DMS153 treated with DMSO at 0.1 percent for 48 hours (cell line): ENCODE results near the gene PPM1M.

Experiments
- DNase-seq: peaks from one replicate; lab custom pipeline; 2025; ENCODE audit not compliant: unreplicated experiment; lab: John Stamatoyannopoulos, UW

The PPM1M gene

GRCh38 chr3:52215351-52215750 lies 30.2 kb upstream of the PPM1M start:
- DNase-seq, result no peak

GRCh38 chr3:52216585-52217408 lies 28.8 kb upstream of the PPM1M start:
- no peak for DNase-seq

DNA sequence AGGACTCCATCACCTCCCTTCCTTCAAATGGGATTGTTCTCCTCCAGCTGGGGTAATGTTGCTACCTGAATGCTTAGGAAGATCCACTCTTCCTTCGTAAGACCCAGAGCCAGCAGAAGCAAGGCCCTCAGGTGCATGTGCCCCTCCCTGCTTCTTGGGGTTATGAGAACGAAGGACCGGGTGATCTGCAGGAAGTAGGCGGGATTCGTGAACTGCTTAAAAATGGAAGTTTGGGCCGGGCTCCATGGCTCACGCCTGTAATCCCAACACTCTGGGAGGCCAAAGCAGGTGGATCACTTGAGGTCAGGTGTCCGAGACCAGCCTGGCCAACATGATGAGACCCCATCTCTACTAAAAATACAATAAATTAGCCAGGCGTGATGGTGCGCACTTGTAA lies 28.2 kb upstream of the PPM1M start:
- no peak for DNase-seq

- no peak for DNase-seq
Measured at GRCh38 chr3:52218026-52218425, 27.5 kb upstream of the PPM1M start.

DNA sequence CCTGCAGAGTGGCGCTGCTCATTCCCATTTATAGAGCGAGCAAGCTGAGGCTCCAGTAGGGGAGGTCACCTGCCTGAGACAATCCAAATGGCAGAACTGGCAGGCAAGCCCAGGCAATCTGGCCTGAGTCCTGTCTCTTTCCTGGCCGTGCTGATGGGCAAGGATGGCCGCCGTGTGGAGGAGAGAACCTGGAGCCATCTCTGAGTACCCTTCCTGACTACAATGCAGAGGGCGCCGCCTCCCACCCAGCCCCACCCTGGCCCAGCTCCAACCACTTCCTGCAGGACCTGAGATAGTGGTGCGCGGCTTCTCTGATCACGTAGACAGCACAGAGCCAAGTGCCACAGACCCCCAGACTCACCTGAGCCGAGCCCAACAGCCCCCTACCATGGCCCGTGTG lies 27.1 kb upstream of the PPM1M start:
- DNase-seq, result no peak

- no peak for DNase-seq
Measured at GRCh38 chr3:52218937-52219650, 26.5 kb upstream of the PPM1M start.

DNA sequence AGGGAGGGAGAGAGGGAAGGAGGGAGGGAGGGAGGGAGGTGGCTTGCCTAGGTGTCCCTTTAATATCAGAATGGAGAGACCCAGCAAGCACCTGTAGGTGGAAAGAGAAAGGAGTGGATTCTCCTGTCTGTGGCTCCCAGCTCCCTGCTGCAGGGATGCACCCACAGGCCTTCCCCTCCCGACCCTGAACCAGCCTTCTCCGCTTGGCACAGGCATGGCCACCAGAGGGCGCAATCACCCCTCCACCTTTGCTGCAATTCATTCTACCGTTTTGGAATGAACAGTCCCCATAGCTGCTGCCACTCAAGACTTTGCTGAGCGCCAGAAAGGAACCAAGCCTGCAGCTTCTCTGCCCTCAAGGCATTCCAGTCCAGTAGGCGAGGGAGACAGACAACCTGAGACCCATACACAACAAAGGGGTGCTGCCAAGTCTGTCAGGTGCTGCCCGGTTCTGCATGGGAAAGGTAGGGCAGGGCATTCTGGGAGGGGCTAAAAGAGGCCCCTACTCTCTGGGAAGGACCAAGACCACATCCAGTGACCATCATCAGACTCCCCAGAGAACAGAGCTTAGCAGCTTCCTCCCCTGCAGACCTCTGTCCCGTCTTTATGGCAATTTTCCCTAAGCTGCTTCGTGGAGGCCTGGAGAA lies 25.1 kb upstream of the PPM1M start:
- peak; percentile 33 for DNase-seq

- no peak for DNase-seq
Measured at GRCh38 chr3:52221141-52221562, 24.4 kb upstream of the PPM1M start.

DNA sequence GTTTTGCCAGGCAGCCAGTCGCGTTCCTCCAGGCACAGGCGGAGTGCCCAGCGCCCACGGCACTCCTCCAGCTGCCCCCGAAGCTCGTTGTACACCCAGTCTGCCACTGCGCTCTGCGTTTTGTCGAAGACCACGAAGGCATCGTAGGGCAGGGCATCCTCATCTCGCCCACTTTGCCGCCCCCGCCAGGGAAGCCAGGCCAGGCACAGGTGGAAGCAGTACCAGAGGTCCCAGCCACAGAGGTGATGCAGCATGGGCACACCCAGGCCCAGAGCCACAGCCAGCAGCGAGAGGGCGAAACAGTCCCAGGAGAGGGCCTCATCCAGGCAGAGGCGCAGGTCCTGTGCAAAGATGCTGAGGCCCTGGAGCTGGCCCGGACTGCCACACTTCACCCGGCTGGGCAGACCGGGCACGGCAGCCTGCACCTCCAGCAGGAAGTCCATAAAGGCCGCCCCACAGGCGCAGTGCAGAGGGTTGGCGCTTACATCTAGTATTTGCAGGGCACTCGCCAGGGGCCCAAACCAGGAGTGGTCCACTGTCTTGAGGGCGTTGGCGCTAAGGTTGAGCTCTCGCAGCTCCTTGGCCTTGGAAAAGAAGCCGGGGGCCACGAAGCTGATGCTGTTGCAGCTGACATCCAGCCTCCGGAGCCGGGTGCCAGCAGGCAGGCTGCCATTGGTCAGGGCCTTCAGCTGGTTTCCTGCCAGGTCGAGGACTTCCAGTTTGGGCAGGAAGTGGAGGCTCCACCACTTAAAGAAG lies 23.8 kb upstream of the PPM1M start:
- DNase-seq, result no peak

- DNase-seq, result no peak
Measured at GRCh38 chr3:52222319-52223221, 23.0 kb upstream of the PPM1M start.

DNA sequence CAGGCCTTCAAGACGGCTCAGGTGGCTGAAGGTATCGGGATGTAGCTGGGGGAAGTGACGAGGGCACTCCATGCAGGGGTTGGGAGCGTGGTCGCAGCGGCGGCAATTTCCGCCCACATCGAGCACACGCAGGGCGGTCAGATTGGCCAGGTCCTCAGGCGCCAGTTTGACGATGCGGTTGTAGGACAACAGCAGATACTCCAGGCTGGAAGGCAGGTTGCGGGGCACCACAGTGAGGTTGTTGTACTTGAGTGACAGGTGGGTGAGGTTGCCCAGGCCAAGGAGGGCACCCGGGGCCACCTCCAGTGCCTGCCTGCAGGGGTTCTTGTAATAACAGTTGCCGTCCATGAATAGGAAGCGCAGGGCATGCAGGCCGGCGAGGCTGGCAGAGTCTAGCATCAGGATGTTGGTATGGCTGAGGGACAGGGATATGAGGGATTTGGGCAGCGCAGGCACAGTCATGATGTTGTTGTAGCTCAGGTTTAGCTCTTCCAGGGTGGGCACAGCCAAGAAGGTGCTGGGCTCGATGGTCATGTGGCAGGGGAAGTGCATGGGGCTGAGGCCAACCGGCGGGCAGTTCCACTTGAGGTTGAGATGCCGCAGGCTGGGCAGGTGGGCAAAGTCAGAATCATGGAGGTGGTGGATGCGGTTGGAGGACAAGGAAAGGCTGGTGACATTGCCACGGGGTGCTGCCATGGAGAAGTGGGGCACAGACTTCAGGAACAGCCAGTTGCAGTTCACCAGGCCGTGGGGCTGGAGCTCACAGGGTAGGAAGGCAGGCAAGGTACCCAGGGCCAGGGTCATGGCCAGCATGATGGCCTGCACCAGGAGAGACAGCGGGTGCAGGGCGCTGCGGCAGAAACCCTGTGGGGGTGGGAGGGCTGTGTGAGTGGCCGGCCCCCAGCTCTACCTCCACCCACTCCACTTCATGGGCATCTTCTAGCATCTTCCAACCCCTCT lies 21.8 kb upstream of the PPM1M start:
- DNase-seq, result no peak

GRCh38 chr3:52225452-52226228 lies 19.9 kb upstream of the PPM1M start, which contains the start of gene TLR9:
TLR9 (minus strand) TSS chr3:52225645; CDS start chr3:52225529, 116 bp downstream.
- DNase-seq, result no peak

GRCh38 chr3:52226229-52226817 lies 19.2 kb upstream of the PPM1M start:
- DNase-seq, result no peak

DNA sequence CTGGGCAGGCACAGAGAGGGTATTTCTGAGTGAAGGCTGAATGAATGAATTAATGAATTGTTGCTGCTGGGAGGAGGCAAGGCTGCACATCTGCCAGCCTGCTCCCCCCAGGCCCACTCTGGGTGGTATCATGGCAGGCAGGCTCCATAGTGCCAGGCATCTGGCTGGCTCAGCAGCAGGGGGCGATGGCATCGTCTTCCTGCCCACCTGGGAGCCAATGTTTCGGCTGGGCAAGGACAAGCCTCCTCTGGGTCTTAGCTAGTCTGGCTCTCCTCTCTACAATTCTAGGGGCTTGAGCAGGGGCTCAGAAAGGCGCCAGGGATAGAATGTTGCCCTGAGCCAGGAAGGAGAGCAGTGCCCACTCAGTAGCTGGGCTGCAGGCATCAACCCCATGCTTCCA lies 18.4 kb upstream of the PPM1M start:
- no peak for DNase-seq

- DNase-seq, result no peak
Measured at GRCh38 chr3:52227766-52228165, 17.8 kb upstream of the PPM1M start.

GRCh38 chr3:52228266-52228665 lies 17.3 kb upstream of the PPM1M start:
- no peak for DNase-seq

- DNase-seq, result no peak
Measured at GRCh38 chr3:52228751-52229291, 16.7 kb upstream of the PPM1M start.

- DNase-seq, result no peak
Measured at GRCh38 chr3:52229656-52230055, 15.9 kb upstream of the PPM1M start.
